Psoas muscle (tissue), 8 donors: Measurements from ENCODE around the gene KCNK7. TPM values are rescaled to one million over a fixed set of nuclear protein-coding genes. Genes with fewer than 3 reads are reported as not detected.

Source experiments
- ATAC-seq, 4 donors: fragments of 200-7000 bp; cut with Tn5 transposase; one replicate each; pipeline ENCODE4 v1.9.1; 2020; ENCODE audit warnings: moderate library complexity in 3 of 4, mild to moderate bottlenecking in 2 of 4
- DNase-seq, 2 donors: peaks; one replicate each; pipeline ENCODE4 v3.0.0-alpha.2; 2020
- H3K27ac ChIP-seq: fragments of 200-600 bp; one replicate; pipeline ENCODE4 v1.8.0; 2022
- H3K27me3 ChIP-seq, 3 donors: fragments of 200-600 bp in 1 of 3; one replicate each; pipeline versions ENCODE4 v1.6.1 to v1.8.0; 2013 to 2022; ENCODE audit warnings: low read length in 2 of 3, mild to moderate bottlenecking in 2 of 3, moderate library complexity in 1 of 3; ENCODE audit not compliant: insufficient read depth in 3 of 3
- H3K36me3 ChIP-seq, 2 donors: fragments of 200-600 bp in 1 of 2; one replicate each; pipeline versions ENCODE4 v1.6.1 to v1.8.0; 2013 to 2022; ENCODE audit warnings: low read depth in 1 of 2, mild to moderate bottlenecking in 1 of 2, moderate library complexity in 1 of 2; ENCODE audit not compliant: insufficient read depth in 1 of 2
- H3K4me1 ChIP-seq: fragments of 200-600 bp; one replicate; pipeline ENCODE4 v1.8.0; 2022
- H3K4me3 ChIP-seq: fragments of 200-600 bp; one replicate; pipeline ENCODE4 v1.8.0; 2022; ENCODE audit warnings: mild to moderate bottlenecking
- H3K9me3 ChIP-seq: fragments of 200-600 bp; one replicate; pipeline ENCODE4 v1.8.0; 2022
- CTCF ChIP-seq: fragments of 200-600 bp; IDR thresholded peaks from one replicate; pipeline ENCODE4 v1.8.0; 2022; ENCODE audit warnings: antibody characterized with exemption
- WGBS, 3 donors: extraction: QIAGEN DNeasy Blood & Tissue Kit; methylation state at CpG; one replicate each; pipeline versions ENCODE4 v1.1.6 to v1.1.7; 2013; 5-methylcytosine and 5-hydroxymethylcytosine counted together
- intact Hi-C, 2 donors: fragments of 100-400 bp; cut with DNase I; formaldehyde crosslinking; loops; one replicate each; pipeline versions ENCODE4 v1.11.0 to v1.14.2; 2022
- polyA plus RNA-seq, 3 donors: library from polyadenylated mRNA; stranded (reverse); fragments of 200-250 nt; gene quantifications; one replicate each; pipeline ENCODE4 v1.2.3, GENCODE V29; 2013
- total RNA-seq, 4 donors: library from RNA; stranded (reverse); fragmentation: NEBNext Ultra II Directional in 2 of 4; extraction: Animal tissue kit (Norgen Biotek cat#: 25700) in 2 of 4; gene quantifications; one replicate each; pipeline versions ENCODE4 v1.2.1 to v1.2.4, GENCODE V29; 2021 to 2023
- donor health status: healthy with polysubstance abuse.
- donor health status: DM: no; HTN: no; CAD: no; lungs with moderate emphysema.
- donor health status: Bipolar disorder and iron deficiency.
- donor health status: healthy.
- donor health status: DM: yes; HTN: yes; CAD: no.
- donor health status: DM: no; HTN: no; CAD: no.
- donor health status: DM: no; HTN: no; CAD: no.
- donor health status: DM: yes; HTN: yes; CAD: no.

The KCNK7 gene
- total and polyA plus RNA-seq, 7 donors, result 0.19 to 1.4 (median 0.41) TPM; not detected in 1

- Histone ChIP-seq H3K27me3 (no peaks in the 10 kb centered on the region), H3K27ac (no peak overlapping the region), H3K4me3 (no peak overlapping the region), H3K36me3 (peaks cover 2 to 52% of the 10 kb centered on the region in 2 donors), H3K4me1 (peaks cover 7% of the 10 kb centered on the region), H3K9me3 (no peaks in the 10 kb centered on the region)
- no peak for TF ChIP-seq CTCF
- WGBS, 3 donors, result 93 to 95% (median 95%) methylated on average over 6 of the region's 6 CpGs
- ATAC-seq (no peak), DNase-seq (no peak)
- intact Hi-C loops, result no loop called here
Measured at GRCh38 chr11:65599955-65600246, 4.3 kb upstream of the KCNK7 start.

DNA sequence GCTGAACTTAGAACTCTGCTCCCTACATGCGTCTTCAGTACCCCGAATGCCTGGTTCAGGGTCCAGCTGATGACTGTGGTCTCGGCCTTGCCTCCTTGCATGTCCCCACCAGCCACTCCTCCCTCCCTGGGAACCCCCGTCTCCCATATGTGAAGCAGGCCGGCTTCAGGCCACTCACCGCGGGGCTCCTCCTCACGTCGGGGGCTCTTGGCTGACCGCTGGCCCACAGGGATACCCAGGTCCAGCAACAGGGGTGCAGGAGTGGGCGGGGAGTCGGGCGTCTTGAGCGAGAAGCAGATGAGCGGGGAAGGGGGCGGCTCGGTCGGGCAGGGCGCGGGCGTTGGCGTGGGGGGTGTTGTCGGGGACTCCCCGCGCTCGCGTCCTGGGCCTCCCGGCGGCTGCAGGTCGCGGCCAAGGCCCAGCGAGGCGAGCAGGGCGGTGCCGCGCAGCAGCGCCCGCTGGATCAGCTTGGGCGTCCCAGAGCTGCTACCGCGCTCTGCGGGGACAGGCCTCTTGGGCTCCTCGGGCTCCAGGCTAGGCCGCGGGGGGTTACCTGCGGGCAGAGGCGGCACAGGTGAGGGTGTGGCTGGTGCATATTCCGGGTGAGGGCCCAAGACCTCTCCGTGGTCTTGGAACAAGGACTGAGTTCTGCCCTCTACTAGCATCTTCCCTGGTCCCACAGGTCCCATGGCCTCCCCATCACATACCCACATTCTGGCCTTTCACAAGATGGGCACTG lies 3.8 kb upstream of the KCNK7 start:
- 83 to 85% (median 85%) methylated on average over 47 to 49 of the region's 49 CpGs for WGBS, 3 donors
- DNase-seq (no peak), ATAC-seq (no peak)
- intact Hi-C loops, result no loop called here
- no peak overlapping the region for H3K4me3 ChIP-seq
- no peak overlapping the region for H3K27ac ChIP-seq
- peaks cover 2 to 47% of the 10 kb centered on the region in 2 donors for H3K36me3 ChIP-seq
- H3K9me3 ChIP-seq, result no peaks in the 10 kb centered on the region
- no peak for TF ChIP-seq CTCF
- peaks cover 12% of the 10 kb centered on the region for H3K4me1 ChIP-seq
- H3K27me3 ChIP-seq, result no peaks in the 10 kb centered on the region

DNA sequence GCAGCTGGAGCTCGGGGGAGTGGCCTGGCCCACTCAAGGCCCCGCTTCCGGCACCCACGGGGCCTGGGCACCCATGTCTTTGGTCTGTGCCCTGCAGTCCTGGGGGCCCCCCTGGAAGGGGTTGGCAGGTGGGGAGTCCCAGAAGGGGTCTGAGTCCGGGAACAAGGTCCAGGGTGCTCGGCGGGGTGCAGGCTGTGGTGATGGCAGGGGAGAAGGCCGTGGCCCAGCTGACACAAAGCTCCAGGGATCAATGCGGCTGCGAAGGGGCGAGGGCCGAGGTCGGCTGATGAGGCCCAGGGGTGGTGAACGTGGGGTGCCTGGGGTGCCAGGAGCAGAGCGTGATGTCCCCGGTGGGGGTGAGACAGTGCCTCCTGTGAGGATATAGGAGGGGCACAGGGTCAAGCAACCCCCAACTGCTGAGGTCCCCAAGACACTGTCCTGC lies 2.7 kb upstream of the KCNK7 start:
- Histone ChIP-seq H3K4me3 (no peak overlapping the region), H3K36me3 (peaks cover 2 to 44% of the 10 kb centered on the region in 2 donors), H3K4me1 (peaks cover 22% of the 10 kb centered on the region), H3K27ac (no peak overlapping the region), H3K9me3 (no peaks in the 10 kb centered on the region), H3K27me3 (no peaks in the 10 kb centered on the region)
- no peak for TF ChIP-seq CTCF
- no peak for DNase-seq
- ATAC-seq, result no peak
- intact Hi-C loops, result no loop called here
- WGBS, 3 donors, result 84 to 88% (median 88%) methylated on average over 15 to 16 of the region's 16 CpGs

DNA sequence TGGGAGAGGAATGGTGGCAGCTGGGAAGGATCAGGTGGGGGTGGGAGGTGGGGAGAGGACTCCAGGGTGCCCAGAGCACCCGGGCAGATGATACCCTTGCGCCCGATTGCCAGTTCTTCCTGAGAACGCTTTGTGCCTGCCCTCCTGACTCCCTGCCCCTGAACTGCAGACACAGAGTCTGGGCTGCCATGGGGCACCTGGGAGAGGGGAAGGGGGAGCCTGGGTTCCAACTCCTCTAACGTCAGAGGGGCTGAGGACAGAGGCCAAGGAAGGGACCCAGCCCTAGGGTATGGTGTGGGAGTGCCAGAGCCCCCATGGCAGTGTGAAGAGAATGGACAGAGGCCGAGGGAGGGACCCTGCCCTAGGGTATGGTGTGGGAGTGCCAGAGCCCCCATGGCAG lies 920 bp upstream of the KCNK7 start:
- H3K9me3 ChIP-seq, result no peaks in the 10 kb centered on the region
- H3K36me3 ChIP-seq, result peaks cover 4 to 50% of the 10 kb centered on the region in 2 donors
- intact Hi-C loops, result no loop called here
- DNase-seq (no peak), ATAC-seq (no peak)
- no peak for TF ChIP-seq CTCF
- H3K27me3 ChIP-seq, result no peaks in the 10 kb centered on the region
- H3K4me1 ChIP-seq, result peaks cover 32% of the 10 kb centered on the region
- no peak overlapping the region for H3K27ac ChIP-seq
- 50 to 63% (median 61%) methylated on average over 4 to 6 of the region's 6 CpGs for WGBS, 3 donors
- no peak overlapping the region for H3K4me3 ChIP-seq

DNA sequence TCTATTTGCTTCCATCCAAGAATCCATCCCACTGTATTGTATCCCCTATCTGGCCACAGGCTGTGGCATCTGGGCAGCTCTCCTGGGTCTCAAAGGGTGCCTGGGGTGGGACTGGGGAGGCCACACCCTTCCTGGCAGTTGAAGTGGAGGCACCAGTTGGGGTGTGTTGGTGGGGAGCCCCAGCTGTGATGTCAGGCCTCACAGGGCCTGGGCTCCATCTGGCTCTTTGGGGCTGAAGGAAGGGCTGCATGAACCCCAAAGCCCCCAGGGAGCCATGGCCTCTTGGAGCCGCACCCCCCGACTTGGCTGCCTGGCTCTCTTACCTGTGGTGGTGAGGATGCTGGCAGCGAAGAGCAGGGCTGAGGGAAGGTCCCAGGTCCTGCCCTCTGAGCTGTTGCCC lies 469 bp downstream of the KCNK7 start:
- peaks cover 37% of the 10 kb centered on the region for H3K4me1 ChIP-seq
- peaks cover 4 to 63% of the 10 kb centered on the region in 2 donors for H3K36me3 ChIP-seq
- DNase-seq, result no peak
- no peak overlapping the region for H3K4me3 ChIP-seq
- no peak for TF ChIP-seq CTCF
- no peaks in the 10 kb centered on the region for H3K9me3 ChIP-seq
- peak in 1 of 4 donors; percentile 2 for ATAC-seq
- intact Hi-C loops, result no loop called here
- no peaks in the 10 kb centered on the region for H3K27me3 ChIP-seq
- H3K27ac ChIP-seq, result peak overlapping the region; percentile 30
- 55 to 94% (median 67%) methylated on average over 2 to 3 of the region's 3 CpGs for WGBS, 3 donors
